Activated CD4-positive, CD25-positive, alpha-beta regulatory T cell treated with anti-CD3 and anti-CD28 coated beads, Interleukin-2, amount 50 U/mL, for 24 hours (primary cell): ENCODE measurements around the gene PRG3.
A peak's percentile ranks its signal among the peaks of the same experiment; 100 is the strongest.

ENCODE experiments used
- ATAC-seq, 2 donors: fragments of 150-1000 bp; cut with Tn5 transposase; one replicate each; pipeline ENCODE4 v1.10.0; 2021; ENCODE audit warnings: mild to moderate bottlenecking in 1 of 2, moderate library complexity in 1 of 2

PRG3 gene

GRCh38 chr11:57380975-57381374 lies at the start of gene PRG3:
TSS of gene PRG3 (minus strand) at chr11:57381150. CDS start at chr11:57380708, 442 bp downstream.
- no peak for ATAC-seq

DNA sequence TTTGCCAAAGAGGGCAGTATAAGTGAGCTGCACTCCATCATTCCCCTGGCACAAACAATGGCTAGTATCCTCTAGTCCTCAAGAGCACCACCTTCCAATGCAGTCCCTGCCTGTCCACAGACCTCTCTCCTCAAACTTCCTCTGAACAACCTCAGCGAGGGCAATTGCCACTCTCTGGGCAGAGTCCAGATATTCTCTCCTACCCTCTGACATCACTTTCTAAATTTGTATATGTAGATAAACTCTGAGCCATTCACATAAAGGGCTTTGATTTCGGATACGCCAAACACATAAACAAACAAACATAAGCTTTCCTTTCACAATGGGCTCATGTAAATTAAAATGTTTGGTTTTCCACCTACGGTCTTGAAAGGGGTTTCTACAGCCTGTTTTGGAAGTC lies 49.0 kb upstream of the PRG3 start:
- no peak for ATAC-seq

DNA sequence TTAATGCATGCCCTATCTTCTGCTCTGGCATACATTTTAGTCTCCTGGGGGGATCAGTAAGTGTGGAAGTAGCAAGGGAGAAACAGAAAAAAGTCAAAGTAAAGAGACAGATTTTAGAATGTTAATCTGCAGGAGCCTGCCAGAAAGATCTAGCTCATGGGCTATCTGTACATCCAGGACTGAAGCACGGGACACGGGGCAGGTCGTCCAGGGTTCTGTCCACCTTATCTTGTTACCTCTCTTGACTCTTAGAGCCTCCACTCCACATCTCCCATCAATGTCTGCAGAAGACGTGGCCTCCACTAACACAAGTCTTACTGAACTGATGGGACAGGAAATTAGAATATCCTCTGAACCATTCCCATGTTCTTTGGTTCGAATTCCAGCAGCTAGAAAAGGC lies 47.7 kb upstream of the PRG3 start:
- ATAC-seq, result no peak

- no peak for ATAC-seq
Measured at GRCh38 chr11:57427727-57428082, 46.8 kb upstream of the PRG3 start.

- ATAC-seq, result peak; percentile 57 to 62
Measured at GRCh38 chr11:57426929-57427726, 46.2 kb upstream of the PRG3 start, which contains the start of gene SLC43A3. TSS of gene SLC43A3 (minus strand) at chr11:57427121. CDS start at chr11:57426172, 949 bp downstream.

DNA sequence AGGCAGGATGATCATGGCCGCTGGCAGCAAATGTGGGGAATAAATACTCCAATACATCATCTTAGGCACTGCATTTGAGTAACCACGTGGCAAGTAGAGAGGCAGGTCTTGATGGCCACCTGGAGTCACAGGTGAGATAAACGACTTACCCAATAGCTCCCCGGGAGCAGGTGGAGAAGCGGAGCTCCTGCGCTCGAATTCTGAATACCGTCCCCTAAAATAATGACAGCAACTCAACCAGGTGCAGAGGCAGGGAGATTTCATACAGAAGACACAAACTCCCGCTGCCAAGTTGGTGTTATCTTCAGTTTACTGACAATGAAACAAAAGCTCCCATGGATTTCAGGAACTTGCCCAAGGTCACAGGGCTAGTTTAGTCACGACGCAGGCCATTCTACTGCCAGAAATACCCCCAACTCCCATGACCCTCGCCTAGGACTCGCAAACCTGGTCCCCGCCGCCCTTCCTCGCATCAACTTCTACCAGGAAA lies 45.5 kb upstream of the PRG3 start:
- no peak for ATAC-seq

DNA sequence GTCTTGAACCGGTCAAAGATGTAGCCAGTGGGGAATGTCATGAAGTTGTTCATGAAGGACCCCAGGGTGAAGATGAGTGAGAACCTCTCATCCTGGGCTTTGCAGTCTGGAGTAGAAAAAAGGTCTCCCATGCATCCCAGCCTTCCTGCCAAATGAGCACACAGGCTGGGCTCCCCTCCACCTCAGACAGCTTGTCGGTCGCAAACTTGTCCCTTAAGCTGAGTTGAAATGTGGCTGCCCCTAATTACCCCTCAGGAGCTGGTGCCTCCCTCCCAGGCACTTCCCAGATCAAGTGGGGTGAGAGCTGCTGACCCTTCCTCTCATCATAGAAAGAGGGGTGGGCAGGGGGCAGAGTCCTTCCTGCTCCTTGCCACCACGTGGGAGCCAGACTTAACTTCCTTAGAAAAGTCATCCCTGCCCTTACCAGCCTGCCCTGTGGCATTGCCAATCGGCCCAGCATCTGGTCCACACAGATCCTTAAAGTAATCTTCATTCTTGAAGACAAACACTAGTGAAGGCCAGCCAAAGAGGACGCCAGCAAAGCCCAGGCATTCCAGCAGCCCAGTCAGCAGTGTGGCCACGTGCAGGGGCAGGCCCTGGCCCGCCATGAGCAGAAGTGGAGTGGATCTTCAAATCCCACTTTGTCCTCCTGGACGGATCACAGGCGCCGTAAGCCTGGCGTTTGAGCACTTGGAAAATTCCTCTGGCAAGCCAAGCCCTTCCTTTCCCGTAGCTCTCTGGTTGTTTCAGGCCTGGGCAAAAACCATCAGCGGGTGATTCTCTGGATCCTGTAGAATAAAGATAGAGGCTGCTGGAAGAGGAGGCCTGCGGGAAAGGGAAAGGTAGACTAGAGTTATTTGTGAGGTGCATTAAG lies 44.9 kb upstream of the PRG3 start:
- ATAC-seq, result no peak

- peak; percentile 95 for ATAC-seq
Measured at GRCh38 chr11:57424792-57425564, 44.0 kb upstream of the PRG3 start.

- no peak for ATAC-seq
Measured at GRCh38 chr11:57424137-57424791, 43.3 kb upstream of the PRG3 start.

DNA sequence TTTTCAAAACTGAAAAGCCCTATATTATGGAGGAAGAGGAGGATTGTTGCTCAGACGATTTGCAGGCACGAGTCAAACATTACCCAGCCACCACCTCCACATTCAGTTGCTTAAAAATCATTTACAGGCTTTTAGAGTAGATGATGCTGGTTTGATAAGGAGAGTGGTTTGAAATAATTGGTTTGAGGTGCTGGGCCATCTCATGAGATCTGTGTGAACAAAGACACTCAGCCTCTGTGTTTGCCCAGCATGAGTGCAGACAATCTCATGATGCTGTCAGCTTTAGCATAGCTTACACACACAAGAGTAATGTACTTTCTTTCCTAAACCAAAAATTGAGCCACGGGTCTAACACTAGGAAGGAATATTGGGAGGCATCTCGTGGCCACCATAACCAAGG lies 41.7 kb upstream of the PRG3 start:
- no peak for ATAC-seq

- no peak for ATAC-seq
Measured at GRCh38 chr11:57421805-57422204, 40.9 kb upstream of the PRG3 start.

GRCh38 chr11:57421066-57421465 lies 40.1 kb upstream of the PRG3 start:
- no peak for ATAC-seq

- ATAC-seq, result no peak
Measured at GRCh38 chr11:57419146-57419545, 38.2 kb upstream of the PRG3 start.

- ATAC-seq, result no peak
Measured at GRCh38 chr11:57418131-57418530, 37.2 kb upstream of the PRG3 start.

GRCh38 chr11:57417056-57417455 lies 36.1 kb upstream of the PRG3 start:
- no peak for ATAC-seq

DNA sequence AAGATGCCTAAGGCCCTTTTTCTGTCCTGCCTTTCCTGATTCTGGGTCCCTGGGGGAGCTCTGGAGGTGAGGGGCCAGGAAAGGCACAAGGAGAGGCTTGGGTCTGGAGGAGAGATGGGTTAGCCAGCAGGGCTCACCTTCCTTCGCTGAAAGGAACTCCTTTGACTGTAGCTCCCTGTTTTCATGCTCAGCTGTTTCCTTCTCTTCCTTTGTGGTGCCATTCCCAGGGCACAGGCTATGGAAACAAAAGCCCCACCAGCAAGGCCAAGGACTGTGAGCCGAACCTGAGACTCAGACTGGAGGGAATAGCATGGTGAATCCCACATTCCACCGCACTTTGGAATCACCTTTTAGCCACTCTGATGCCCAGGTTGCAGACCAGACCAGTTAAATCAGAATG lies 35.5 kb upstream of the PRG3 start:
- no peak for ATAC-seq

GRCh38 chr11:57414612-57415212 lies 33.8 kb upstream of the PRG3 start:
- ATAC-seq, result peak in 1 of 2 donors; percentile 34

- no peak for ATAC-seq
Measured at GRCh38 chr11:57413681-57414080, 32.7 kb upstream of the PRG3 start.

DNA sequence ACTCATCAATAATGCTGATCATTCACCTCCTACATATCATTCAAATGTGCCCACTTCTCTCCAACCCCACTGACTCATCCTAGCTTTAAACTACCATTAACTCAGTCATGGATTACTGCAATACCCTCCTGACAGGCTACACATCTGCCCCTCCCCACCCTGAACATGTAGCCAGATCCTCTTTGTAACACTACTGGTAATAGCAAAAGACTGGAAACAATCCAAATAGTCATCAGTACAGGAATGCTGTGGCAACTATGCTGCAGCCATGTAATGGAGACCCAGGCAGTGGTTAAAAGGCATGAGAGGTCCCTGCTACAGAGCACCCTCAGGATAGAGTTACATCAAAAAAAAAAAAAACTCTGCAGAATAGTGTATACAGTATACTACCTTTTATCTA lies 29.3 kb upstream of the PRG3 start:
- ATAC-seq, result no peak

GRCh38 chr11:57409321-57410100 lies 28.6 kb upstream of the PRG3 start:
- ATAC-seq, result no peak

DNA sequence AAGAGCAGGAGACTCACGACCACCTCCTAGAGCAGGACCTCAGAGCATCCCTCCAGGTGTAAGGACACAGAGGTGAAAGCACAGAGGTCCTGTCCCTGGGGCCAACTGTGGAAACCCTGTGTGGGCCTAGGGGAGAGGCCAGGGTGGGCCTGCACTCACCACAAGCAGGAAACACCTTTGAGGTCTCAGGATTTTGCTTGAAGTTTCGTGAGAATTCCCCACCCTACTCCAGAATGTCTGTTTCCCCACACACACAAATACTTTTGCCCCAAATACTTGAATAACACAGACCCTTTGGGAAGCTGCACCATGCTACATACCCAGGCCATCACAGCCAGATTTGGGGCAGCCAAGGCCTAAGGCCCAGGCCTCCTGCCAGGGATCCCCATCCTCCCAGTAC lies 27.8 kb upstream of the PRG3 start:
- no peak for ATAC-seq
